Ramos (cell line): ENCODE measurements around the gene AK8.

Source experiments
- in situ Hi-C: fragments of 300-500 bp; cut with MboI; formaldehyde crosslinking; loops from one replicate; pipeline ENCODE4 v1.14.3; 2022; ENCODE audit warnings: low sequenced_read_pairs; ENCODE audit not compliant: unreplicated experiment

The AK8 gene

GRCh38 chr9:132892400-132892799, 14.3 kb upstream of the AK8 start:
- in situ Hi-C loops = no loop called here

- in situ Hi-C loops = no loop called here
Observed at GRCh38 chr9:132888151-132888550, 10.1 kb upstream of the AK8 start.

GRCh38 chr9:132887181-132888120, 9.4 kb upstream of the AK8 start:
- in situ Hi-C loops = no loop called here

GRCh38 chr9:132886334-132886725, 8.2 kb upstream of the AK8 start:
- in situ Hi-C loops = no loop called here

- in situ Hi-C loops = no loop called here
Observed at GRCh38 chr9:132885720-132886333, 7.7 kb upstream of the AK8 start.

GRCh38 chr9:132883349-132884294, 5.5 kb upstream of the AK8 start:
- in situ Hi-C loops = no loop called here

GRCh38 chr9:132882616-132883015, 4.5 kb upstream of the AK8 start:
- in situ Hi-C loops = no loop called here

GRCh38 chr9:132881826-132882225, 3.7 kb upstream of the AK8 start:
- in situ Hi-C loops = no loop called here

GRCh38 chr9:132880324-132880661, 2.2 kb upstream of the AK8 start:
- in situ Hi-C loops = no loop called here

- in situ Hi-C loops = no loop called here
Observed at GRCh38 chr9:132879457-132880323, 1.6 kb upstream of the AK8 start.

GRCh38 chr9:132878695-132879456, 792 bp upstream of the AK8 start, which contains the start of gene SPACA9:
TSS of gene SPACA9 (plus strand) at chr9:132878898. CDS start at chr9:132883948, 5,050 bp downstream.
- in situ Hi-C loops = no loop called here

GRCh38 chr9:132877458-132877823, 643 bp downstream of the AK8 start:
- in situ Hi-C loops = no loop called here

GRCh38 chr9:132876849-132877248, 1.2 kb downstream of the AK8 start:
- in situ Hi-C loops = no loop called here

GRCh38 chr9:132875159-132875558, 2.9 kb downstream of the AK8 start:
- in situ Hi-C loops = no loop called here

- in situ Hi-C loops = no loop called here
Observed at GRCh38 chr9:132873403-132873802, 4.7 kb downstream of the AK8 start.

- in situ Hi-C loops = no loop called here
Observed at GRCh38 chr9:132869266-132869665, 8.8 kb downstream of the AK8 start.

- in situ Hi-C loops = no loop called here
Observed at GRCh38 chr9:132866898-132867297, 11.2 kb downstream of the AK8 start.

GRCh38 chr9:132864691-132865090, 13.4 kb downstream of the AK8 start:
- in situ Hi-C loops = no loop called here

- in situ Hi-C loops = no loop called here
Observed at GRCh38 chr9:132864277-132864676, 13.8 kb downstream of the AK8 start.
